Suppressor macrophage treated with lipopolysaccharide for 4 hours (primary cell): ENCODE results near the gene TGIF2.
"Not testable (repeated sequence)": the region's sequence is repeated elsewhere in the genome, so short reads cannot be mapped to it uniquely, and the experiment has no call there.

Experiments used
- DNase-seq: peaks from one replicate; pipeline ENCODE4 v3.0.0-alpha.2; 2020

TGIF2 gene

DNA sequence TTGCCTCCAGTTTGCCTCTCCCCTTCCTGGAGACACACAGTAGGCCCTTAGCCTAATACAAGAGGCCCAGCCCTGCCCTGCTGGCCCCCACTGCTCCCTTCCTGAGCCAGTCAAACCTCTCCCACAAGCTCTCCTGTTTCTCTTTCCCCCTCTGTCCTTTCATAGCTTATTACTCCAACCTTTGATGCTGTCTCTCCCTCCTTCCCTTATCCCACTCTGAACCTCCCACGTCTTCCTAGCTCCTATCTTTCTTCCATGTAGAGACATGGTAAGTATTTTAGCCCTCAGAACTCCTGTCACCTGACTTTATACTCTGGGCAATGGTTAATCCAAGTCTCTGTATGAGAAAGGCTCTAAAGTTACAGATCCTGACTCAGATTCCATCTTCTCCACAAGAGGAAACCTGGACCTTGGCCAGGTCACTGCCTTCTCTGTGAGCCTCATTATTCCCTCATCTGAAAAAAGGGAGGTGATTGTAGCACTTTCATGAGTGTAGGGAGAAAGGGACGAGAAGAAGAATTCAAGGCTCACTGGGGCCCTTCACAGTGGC, 6.7 kb downstream of the TGIF2 start:
- no peak for DNase-seq

DNA sequence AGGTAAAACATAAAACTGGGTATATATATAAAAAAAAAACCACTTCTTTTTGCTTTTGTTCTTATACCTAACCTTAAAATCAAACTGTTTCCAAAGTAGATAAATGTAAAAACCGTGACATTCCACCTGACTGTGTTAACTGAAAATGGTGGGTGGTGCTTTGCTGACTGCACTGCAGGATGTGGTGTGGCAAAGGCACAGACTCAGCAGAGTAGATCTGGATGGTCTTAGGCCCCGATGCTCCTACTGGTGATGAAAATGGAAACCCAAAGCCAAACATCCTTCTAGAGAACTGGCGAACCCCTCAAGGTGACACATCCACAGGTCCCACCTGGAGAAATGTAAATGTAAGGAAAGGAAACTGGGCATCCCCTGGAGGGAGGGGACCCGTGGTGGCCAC, 8.9 kb downstream of the TGIF2 start:
- DNase-seq: no peak

DNA sequence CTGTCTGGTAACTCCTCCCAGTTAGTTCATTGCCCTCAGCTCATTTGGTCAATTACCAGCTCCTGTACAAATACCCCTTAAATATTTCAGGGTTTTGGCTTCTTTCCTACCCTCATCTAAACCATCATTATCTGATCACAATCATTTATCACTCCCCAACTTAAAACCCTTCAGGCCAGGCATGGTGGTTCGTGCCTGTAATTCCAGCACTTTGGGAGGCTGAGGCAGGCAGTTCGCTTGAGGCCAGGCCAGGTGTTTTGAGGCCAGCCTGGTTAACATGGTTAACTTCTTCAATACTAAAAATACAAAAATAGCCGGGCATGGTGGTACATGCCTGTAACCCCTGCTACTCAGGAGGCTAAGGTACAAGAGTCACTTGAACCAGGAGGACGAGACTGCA, 9.4 kb downstream of the TGIF2 start:
- DNase-seq: no peak

DNA sequence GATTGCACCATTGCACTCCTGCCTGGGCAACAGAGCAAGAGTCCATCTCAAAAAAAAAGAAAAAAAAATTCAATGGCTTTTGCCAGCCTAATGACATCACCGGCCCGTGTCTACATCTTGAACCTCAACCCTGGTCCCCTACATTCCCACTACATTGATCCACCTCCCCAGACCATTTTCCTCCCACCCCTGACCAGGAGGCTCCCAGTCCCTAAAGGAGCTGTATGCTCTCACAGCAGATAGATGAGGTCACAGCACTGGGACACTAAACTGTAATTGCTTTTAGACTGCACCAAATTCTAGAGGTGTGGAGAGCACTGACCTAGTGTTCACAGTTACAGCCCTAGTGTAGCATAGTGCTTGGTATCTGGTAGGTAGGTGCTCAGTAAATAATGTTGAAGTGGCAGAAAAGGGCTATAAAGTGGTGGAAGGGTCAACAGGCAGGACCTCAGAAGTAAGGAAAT, 10.7 kb downstream of the TGIF2 start:
- no peak for DNase-seq

DNA sequence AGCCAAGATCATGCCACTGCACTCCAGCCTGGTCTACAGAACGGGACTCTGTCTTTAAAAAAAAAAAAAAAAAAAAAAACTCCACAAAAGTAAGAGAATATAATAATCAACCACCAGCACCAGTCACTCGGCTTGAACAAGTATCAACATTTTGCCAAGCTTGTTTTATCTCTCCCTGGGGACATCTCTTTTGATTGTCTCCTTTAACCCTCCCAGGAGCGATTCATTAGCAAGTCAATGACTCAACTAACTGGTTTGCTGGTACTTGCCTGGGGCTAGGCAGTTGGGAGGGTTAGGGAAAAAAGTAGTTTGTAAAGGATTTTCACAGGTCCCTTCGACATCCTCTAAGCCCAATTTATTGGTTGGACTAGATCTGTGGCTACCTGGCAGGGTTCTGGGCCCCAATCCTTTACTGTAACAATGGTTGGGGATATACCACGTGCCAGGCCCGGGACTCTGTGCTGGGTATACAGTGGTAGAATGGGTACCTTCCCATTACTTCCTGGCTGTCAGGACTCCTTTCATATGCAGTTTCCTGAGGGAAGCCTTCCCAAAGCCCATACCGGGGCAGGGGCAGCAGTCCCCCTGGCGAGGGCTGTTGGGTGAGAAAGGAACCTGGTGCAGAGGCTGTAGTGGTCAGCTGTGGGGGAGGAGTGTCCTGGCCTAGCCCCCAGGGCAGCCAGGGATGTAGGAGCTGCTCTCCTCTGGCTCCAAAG, 12.2 kb downstream of the TGIF2 start:
- no peak for DNase-seq

DNA sequence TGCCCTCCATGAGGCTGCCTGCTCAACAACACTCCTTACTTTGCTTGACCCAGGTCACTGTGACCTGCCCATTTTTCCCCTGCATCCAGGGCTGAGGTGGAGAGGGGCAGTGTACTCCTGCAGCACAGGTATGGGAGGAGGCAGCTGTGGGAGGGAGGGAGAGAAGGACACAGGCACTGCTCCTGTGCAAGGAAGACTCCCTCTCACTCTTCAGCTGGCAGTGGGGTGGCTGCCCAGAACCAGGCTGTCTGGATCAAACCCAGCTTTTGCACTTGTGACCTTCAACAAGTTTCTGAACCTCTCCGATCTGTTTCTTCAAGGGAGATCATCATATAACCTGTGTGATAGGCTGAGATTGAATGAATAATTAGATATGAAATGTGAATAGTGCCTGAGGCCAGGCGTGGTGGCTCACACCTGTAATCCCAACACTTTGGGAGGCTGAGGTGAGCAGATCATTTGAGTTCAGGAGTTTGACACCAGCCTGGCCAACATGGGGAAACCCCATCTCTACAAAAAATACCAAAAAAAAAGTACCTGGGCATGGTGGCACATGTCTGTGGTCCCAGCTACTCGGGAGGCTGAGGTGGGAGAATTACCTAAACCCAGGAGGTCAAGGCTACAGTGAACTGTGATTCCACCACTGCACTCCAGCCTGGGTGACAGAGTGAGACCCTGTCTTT, 14.1 kb downstream of the TGIF2 start:
- no peak for DNase-seq

DNA sequence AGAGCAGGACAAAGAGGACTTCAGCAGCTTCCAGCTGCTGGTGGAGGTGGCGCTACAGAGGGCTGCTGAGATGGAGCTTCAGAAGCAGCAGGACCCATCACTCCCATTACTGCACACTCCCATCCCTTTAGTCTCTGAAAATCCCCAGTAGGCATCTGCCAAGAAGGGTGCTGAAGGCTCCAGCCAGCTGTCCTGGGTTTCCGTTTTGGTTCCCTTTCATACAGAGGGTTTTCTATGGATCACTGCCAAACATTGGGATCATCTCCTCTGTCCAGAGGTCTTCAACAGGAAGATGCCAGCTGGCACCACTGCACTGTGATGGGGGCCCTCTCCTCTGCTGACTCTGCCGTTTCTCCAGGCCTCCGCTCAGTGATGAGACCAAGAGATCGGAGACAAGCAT, 17.9 kb downstream of the TGIF2 start:
- DNase-seq: no peak

DNA sequence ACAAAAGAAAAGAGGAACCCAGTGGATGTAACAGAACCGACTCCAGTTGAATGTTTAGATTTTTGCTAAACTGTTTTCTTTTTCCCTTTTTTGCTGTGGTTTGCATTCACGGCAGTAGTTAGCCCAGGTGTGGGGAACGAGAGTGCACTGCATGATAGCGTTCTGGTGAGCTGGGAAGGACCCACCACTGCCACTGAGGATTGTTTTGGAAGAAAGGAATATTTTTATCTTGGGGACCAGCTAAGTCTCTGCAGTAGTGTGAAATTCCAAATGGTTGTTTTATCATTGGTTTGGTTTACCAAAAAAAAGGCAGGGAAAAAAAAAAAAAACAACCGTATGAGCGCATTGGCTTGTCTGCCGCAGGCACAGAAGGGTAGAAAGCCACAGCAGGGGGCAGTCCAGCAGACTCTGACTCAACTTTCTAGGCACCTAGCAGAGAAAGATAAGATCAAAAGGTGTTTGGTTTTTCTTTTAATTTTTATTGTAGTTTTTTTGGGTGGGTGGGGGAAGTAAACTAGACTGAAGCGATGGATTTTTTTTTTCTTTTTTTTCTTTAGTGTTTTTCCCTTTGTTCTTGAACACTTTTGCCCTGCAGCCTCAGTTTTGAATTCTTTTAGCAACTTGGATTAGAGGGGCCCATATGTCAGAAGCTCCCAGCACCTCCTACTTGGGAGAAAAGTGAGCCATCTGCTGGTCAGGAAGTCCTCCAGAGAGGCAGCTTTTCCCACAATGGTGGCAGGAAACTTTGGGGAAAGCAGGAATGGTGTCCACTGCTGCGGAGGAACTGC, 18.7 kb downstream of the TGIF2 start:
- DNase-seq: no peak

DNA sequence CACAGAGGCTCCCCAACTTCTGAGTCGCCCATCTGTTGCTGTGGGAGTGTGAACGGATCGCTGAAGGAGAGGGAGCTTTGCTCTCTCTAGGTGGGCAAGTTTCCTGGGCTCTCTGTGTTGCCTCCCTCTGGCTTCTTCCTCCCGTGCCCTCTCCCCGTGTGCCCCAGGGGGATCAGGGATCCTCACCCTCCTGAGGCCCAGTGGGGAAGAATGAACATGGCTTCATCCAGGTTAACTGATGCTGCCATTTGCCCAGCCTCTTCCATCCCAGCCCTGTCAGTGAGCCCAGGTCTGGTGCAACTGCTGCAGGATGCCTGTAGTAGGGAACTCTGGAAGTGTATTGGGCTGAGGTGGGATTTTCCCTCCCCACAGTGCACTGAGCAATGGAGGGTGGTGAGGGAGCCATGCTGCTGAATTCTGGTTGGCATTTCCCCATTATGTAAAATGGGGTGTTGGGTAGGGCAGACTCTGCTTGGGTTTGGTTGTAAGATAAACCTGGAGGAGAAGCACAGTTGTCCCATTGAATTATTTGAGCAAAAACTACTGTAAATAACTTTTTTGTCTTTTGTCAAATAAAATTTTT, 20.0 kb downstream of the TGIF2 start:
- DNase-seq: no peak

DNA sequence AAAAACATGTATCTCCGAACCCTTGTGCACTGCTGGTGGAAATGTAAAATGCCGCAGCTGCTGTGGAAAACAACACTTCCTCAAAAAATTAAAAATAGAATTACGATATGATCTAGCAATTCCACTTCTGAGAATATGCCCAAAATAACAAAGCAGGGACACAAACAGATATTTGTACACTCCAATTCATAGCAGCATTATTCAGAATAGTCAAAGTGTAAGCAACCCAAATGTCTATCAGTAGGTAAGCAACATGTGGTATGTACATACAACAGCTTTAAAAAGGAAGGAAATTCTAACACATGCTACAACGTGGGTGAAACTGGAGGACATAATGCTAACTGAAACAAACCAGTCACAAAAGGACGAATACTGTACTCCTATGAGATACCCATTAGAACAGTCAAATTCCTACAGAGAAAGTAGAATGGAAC, 26.5 kb downstream of the TGIF2 start:
- peak; percentile 40 for DNase-seq

DNA sequence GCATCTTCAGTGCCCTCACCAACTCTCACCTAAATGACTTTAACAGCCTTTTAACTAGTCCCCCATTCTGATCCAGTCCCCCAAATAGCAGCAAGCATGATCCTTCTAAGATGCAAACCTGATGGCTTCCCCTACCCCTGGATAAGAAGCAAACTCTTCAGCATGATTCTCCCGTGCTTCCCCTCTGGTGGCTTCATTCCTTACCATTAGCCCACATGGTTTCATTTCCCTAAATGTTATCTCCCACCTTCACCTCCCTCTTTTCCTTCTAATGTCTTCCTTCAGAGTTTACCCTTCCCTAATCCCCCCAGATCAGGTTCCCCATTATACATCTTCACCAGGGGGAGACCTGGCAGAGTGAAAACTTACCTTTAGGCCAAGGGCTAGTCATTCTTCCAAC, 28.1 kb downstream of the TGIF2 start:
- DNase-seq: peak; percentile 35

DNA sequence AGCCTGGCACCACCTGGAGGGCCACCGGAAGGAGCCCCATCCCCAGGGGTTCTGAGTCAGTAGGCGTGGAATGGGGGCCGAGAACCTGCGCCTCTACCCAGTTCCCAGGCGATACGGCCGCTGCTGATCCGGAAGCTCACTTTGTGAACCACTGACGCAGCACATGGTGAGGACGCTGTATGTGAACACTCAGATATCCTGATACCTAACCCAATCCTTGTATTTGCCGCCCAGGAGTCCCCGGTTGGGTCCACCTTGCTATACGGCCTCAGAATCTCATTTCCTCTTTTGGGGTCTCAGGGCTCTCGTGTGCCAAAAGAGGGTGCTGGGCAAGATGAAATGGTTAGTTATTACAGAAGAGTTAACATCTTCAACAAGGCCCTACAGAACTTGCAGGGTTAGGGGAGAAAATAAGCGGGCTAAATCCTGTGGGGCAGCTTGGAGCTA, 31.6 kb downstream of the TGIF2 start:
- peak; percentile 45 for DNase-seq

DNA sequence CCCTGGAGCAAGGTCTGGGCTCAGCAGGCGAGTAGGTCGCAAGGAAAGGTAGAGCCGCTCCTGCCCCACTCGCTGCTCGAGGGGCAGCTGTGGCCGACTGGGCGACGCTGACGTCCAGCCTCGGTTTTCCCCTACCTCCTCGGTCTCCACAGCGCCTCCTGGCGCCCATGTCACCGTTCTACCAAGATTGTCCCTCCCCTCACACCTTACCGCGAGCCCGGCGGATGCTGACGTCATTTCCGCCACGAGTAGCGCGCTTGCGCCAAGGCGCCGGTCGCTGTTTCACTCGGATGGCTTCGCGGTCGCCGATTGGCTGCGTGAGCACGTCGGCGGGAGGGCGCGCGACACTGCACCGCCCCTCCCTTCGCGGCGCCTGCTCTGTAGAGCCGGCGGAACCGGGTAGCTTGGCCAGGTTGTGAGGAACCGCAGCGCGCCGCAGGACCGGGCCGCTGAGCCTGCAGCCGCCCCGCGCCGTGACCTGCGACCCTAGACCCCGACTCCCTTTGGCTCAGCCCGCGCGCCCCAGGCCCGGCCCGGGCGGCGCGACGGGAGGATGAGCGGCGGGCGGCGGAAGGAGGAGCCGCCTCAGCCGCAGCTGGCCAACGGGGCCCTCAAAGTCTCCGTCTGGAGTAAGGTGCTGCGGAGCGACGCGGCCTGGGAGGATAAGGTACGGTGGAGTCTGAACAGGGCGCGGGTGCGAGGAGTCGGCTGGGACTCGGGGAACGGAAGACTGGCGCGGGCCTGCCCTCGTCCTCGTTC, 32.2 kb downstream of the TGIF2 start, which contains the start of gene RAB5IF:
TSS of gene RAB5IF (plus strand) at position 381 of the 759 bp plus-strand sequence. CDS start at position 554, 173 bp downstream.
- peak; percentile 100 for DNase-seq

DNA sequence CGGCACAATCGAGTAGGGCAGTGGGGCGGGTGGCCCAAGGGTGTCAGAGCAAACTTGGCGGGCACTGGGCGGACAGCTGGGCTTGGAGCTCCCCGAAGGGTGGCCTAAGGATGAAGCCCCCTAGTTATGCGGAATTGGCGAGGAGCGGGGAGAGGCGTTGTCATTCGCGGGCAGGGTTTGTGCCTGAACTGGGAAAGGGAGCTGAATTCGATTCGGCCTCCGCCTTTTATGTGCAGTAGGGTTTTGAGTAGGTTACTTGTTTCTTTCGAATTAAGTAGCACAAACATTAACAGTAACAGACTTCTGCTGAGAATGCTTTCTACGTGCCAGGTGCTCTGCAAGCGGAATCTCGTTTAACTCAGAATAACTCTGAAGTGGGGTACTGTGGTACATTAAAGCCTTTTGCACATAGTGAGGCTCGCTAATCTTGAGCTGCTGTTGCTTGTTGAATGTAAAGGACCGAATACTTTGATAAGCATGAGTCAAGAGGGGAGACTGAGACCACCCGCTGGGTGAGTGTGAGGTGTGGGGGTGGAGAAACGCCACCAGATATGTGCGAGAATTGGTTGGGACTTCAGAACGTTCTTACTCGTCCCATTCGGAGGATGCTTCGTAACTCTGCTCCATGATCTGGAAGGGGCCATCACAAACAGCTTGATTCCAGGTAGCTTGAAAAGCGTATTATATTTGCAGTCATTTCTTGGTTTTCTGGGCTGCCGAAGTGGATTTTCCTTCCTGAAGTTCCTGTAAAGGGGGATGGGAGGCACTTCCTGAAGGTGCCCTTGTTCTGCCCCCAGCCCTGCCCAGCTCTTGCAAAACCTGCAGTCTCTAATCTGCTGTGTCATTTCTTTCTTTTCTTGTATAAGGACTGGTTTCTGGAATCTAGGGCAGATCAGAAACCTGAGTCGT, 33.0 kb downstream of the TGIF2 start:
- peak; percentile 82 for DNase-seq

DNA sequence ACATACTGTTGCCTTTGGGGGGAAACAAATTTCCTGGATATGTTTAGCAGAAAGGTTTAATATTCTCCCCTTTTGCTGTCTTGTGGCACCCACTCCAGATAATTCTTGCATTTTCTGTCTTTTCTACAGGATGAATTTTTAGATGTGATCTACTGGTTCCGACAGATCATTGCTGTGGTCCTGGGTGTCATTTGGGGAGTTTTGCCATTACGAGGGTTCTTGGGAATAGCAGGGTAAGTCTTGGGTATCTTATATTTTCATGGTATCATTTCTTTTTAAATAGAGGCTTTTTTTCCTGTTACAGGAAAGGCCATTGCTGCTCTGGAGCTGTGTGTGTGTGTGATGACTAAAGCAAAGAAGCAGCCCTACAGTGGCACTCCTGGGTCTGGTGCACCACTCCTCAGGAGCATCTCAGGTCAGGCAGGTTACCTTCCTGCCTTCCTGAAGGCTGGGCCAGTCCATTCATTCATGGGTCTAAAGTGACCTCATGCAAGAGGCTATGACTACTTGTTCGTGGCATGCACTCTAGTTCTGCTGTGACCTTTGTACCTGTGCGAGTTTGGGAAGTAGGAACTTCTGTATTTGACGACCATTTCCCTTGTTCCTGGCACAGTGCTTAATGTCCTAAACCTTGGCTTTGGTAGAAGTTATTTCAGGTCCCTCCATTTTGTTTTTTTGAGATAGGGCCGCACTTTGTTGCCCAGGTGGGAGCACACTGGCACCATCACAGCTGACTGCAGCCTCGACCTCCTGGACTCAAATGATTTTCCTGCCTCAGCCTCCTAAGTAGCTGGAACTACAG, 34.4 kb downstream of the TGIF2 start:
- DNase-seq: no peak

DNA sequence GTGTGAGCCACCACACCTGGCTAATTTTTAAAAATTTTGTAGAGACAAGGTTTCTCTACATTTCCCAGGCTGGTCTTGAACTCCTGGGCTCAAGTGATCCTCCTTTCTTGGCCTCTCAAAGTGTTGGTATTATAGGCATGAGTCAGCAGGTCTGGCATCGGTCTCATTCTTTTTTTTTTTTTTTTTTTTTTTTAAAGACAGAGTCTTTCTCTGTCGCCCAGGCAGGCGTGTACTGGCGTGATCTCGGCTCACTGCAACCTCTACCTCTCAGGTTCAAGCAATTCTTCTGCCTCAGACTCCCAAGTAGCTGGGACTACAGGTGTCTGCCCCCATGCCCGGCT, 35.0 kb downstream of the TGIF2 start:
- DNase-seq: not testable (repeated sequence)

DNA sequence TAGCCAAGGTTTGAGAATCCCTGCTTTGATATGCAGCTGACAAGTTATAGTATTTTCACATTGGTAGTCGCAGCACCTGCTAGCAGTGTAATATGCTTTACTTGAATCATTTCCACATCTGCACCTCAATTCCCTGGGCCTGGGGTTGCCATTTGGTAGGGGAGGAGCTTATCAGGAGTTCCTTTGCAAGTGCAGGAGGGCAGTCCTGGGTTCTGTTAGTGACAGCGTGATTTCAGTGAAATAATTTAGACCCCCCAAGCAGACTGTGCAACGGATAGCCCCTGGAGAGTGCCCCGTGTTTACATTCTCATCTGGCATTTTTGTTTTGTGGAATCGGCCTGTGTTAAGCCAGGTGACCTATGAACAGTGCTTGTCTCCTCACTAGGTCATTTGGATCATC, 38.2 kb downstream of the TGIF2 start:
- no peak for DNase-seq

DNA sequence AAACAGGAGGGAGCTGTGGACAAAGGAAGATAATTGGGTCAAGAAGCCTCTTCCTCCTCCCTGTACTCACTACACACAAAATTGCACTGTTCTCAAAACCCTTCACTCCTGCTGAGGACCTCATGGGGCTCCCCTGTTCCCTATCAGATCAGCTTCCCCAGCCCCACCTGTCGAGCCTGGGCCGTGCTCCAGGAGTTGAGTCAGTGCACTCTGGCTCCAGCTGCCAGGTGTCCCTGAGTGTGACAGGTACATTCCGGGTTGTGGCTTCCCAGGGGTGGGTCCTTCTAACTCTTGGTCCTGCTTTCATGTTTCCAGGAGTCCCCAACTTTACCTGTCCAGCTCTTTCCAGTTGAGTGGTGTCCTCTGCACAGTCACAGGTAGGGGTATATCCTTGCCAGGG, 40.6 kb downstream of the TGIF2 start:
- DNase-seq: no peak

DNA sequence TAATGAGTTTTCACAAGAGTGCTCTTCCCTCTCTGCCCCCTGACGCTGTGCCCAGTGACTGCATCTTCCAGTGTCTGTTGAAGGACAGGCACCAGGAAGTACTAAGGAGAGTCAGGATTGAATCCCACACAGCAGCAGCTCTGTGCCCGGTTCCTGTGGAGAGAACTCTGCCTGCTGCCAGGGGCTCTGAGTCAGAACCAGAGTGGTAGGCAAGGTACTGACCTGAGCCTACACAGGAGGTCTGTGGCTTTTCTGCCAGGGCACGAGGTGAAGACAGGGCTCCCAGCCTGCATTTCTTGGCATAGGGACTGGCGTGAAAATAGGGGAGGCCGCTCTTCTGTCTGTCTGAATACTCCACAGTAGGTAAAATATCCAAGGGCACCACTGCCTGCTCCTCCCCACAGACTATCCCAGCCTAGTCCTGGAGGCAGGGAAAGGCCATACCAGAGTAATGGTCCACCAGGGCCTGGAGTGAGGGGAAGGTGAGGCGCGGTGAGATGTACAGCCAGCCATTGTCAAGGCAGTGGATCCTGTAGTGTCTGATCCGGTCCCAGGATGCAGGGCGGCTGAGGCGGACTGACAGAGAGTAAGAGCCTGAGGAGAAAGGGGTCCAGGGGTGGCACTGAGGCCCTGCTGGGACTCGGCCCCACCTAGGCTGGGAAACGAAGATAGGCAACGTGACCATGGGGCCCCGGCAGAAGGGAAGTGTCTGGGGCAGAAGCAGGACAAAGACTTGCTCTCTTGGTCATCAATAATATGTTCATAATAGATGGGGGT, 41.6 kb downstream of the TGIF2 start:
- DNase-seq: no peak
